CD4-positive, alpha-beta T cell treated with Interleukin-15 for 1 hour (primary cell): ENCODE data around the gene ANO3.

Source experiments
- DNase-seq: peaks from one replicate; pipeline ENCODE4 v3.0.0-alpha.2; 2020

ANO3 gene

DNA sequence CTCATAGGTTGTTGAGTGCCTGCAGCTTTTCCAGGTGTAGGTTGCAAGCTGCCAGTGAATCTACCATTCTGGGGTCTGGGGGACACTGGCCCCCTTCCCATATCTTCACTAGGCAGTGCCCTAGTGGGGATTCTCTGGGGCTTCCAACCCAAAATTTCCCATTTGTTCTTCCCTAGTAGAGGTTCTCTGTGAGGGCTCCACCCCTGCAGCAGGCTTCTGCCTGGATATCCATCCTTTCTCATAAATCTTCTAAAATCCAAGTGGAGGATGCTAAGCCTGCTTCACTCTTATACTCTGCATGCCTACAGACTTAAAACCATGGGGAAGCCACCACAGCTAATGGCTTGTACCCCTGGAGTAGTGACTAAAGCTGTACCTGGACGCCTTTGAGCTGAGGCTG is 33.4 kb downstream of the ANO3 start:
- no peak for DNase-seq

- DNase-seq = no peak
These were observed 45.7 kb downstream of the ANO3 start for GRCh38 chr11:26377619-26378018.

DNA sequence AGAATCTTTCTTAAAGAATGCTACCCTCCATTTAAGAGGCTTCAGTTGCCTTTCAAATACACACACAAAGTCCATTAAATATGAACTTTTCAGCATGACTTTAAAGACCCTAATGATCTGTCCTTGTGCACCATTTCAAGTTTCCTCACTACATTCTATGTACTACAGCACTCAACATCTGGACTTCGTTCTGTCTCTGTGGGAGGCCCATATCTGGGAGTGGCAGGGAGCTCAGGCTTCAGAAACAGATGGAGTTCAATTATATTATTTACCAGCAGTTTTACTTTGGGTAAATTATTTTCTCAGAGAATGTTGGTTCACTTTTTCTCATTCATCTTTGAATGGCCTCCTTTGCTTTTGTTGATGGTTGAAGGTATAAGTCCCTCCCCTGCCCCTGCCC is 67.4 kb downstream of the ANO3 start:
- DNase-seq = no peak

DNA sequence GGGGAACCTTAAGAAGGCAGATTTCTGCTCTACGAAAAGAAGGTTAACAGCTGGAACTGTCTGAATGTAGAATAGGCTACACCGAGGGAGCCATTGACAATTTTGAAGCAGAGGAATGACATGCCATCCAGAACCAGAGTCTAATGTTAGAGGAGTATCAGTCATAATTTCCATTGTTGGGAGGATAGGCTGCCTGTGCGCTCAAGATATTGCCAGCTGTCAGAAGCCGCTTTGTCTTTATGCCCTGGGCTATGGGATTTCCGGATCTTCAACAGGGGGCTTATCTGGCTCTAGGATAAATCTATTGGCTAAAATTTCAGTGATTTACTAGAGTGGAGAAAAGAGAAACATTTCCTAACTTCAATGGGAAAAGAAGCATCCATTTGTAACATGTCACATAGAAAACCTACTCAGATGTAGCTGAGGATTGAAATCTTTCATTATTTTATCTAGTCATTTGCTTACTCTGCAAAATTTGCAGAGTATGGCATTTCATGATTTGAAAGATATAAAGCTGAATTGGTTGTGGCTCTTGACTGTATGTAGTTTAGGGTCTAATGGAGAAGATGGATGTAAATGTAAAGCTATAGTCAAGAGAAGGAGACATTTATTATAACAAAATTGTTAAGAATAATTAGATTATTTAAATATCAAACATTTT is 78.9 kb downstream of the ANO3 start:
- no peak for DNase-seq

DNA sequence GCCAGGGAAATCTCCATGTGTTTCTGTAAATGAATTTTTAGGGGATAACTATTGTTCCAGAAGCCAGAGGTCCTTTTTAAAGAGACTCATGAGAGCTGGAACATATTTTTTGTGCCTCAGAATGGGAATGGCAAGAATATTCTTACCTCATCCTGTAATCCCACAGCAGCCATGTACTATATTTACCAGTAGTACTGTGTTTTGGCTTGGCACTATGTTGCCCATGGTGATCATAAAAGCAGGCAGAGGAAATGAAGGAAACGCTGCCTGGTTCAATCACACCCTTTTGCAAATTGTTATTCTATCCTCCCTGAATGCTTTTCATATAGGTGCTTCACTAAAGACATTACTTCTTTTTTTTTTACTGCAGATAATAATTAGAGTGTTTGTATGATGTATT is 81.0 kb downstream of the ANO3 start:
- no peak for DNase-seq

- no peak for DNase-seq
These were observed 86.5 kb downstream of the ANO3 start for GRCh38 chr11:26418386-26418912.

- DNase-seq = no peak
These were observed 88.4 kb downstream of the ANO3 start for GRCh38 chr11:26420331-26420730.

DNA sequence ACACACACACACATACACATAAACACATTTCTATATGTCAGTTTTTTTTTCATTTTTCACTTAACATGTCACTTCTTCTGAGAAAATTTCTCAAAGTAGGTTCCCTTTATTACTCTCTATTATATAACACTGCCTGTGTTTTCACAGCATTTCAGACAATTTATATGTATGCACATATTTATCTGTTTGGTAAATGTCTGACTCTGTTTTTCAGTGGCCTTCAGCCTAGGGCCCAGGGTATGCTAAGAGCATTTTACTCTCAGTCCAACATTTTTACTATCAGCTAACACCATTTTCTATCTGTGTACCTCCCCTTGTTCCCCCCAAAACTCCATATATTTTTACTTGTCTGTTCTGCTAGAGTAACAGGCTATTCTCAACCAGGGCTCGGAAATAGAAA is 92.3 kb downstream of the ANO3 start:
- no peak for DNase-seq

DNA sequence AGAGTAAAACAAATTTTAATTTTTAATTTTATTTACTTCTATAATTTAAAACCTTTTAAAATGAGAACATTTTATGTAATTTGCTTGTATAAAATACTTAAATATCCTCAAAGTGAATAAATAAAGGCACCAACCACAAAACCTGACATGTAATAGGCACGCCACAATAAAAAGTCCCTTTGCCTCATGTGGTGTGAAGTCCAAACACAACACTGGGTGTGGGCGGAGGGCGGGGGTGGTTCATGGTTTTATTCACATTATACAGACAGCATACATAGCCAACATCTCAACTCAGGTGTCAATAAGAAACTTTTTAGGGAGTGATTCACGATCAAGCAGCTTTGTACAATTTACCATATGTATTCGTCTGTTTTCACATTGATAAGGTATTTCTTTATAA is 107.9 kb downstream of the ANO3 start:
- no peak for DNase-seq

DNA sequence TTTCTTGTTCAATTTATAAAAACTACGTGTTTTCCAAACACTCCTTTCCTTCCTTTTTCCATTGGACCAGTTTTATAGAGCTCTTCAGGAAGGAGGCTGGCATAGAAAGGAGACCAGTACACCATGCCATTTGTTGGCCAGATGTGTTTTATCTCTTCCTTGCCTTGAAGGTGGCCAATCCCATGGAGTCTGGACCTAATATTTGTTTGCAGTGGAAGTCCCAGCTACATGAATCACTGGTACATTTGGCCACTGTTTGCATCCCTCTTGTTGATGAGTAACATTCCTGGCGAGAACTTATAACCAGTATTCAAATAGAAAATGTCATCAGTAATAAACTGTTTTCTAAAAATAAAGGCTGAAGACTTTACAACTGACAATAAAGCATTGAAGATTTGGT is 110.2 kb downstream of the ANO3 start:
- DNase-seq = no peak

- DNase-seq = no peak
These were observed 111.7 kb downstream of the ANO3 start for GRCh38 chr11:26443617-26444016.

DNA sequence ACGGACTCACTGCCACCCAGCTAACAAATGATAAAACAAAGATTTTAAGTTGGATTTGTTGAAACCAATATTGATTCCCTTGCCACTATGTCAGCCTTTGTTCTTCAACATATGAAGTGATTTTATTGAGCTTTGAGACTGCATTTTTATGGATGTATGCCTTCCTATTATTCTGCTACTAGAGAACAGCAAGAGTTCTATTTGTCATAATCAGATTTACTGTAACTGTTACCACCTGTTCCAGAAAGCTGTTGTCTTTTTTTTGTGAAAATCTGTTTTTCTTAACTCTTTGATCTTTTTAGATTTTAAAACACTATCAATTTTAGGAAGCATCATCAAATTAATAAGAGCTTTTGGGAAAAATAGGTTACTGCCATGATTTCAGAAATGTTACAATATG is 125.7 kb downstream of the ANO3 start:
- no peak for DNase-seq

GRCh38 chr11:26465274-26465673 is 133.3 kb downstream of the ANO3 start:
- DNase-seq = no peak

DNA sequence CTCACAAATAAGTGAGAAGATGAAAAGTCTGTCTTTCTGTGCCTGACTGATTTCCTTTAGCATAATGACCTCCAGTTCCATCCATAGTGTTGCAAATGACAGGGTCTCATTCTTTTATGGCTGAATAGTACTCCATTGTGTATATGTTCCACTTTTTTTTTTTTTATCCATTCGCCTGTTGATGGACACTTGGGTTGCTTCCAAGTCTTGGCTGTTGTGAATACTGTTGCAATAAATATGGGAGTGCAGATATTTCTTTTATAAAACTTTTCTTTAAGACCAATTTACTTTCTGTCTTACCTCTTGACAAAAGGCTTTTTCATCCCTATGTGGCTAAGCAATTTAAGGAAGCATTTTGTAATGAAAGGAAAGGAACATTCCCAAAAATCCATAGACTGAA is 135.6 kb downstream of the ANO3 start:
- no peak for DNase-seq

GRCh38 chr11:26470992-26471391 is 139.1 kb downstream of the ANO3 start:
- DNase-seq = no peak

DNA sequence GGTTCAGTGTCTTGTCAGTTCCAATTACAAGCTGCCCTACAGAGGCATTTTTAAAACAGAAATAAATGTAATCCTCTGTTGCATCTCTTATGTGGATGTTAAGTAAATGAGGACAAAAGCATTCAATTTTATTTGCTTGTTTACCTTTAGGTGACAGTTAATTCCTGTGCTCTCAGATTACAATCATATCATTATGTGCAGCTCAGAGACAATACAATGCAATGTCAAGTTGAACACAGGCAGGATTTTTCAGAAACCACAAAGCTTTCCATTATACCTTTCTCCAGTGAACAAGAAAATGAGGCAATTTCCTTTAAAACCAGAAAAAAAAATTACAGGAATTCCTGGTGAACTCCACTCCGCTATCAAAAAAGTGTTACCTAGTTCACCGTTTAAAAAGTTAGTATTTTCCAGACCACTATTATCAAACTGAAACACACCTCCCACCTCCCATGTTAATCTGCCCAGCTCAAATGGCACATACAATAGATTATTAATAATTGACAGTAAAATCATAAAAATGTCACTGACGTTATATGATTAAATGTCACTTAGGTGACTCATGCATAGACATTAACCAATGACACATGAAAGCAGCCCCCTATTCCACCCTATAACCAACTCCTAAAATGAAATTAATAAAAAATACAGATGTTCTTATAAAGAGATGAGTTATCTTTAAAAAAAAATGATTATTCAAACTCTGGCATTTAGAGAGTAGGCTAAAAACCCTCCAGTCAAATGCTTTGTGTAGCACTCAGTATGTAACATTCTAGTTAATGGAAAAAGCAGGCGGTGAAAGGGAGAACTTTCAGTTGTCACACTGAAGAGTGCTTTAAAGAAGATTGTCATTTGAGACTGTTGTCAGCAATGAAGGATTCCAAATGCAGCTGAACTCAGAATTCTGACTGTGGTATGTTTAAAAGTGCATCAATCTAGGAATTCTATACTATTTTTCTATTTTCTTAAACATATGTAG is 141.6 kb downstream of the ANO3 start:
- DNase-seq = no peak

DNA sequence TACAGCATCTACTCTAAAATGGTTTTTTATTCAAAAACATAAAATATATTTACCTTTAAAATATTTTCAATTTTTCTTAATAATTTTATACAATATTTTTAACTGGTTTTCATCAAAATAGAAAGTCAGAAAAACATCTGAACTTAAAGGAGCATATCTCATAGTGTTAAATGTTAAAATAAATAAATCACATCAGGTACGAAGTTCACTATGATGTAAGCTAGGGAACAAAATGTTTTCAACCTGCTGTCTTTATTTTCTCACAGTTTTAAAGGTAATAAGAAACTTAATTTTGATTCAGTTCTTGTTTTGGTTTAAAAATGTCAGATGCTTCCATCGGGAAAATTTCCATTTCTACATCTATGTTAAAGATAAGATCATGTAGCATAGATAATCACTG is 142.5 kb downstream of the ANO3 start:
- no peak for DNase-seq

- DNase-seq = no peak
These were observed 145.5 kb downstream of the ANO3 start for GRCh38 chr11:26477396-26477795.

GRCh38 chr11:26478710-26479109 is 146.8 kb downstream of the ANO3 start:
- no peak for DNase-seq

- no peak for DNase-seq
These were observed 148.1 kb downstream of the ANO3 start for GRCh38 chr11:26480041-26480440.

GRCh38 chr11:26483108-26483507 is 151.2 kb downstream of the ANO3 start:
- no peak for DNase-seq

DNA sequence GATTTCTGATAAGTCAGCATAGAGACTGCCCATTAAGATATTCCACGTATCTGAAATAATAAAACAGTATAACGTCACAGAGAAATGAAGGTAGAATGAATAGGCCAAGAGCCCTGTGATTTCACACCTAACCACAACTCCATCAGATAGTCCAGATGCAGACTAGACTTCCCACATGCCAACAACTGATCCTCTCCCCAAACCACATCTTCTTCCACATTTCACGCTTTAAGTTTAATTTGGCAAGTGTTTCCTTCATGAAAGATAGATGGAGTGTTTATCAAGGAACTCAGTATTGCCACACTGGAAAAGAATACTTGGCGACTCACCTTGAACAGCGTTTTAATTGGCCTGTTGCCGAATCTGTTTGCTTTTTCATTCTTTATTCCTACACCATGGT is 158.6 kb downstream of the ANO3 start:
- DNase-seq = no peak

- DNase-seq = no peak
These were observed 161.7 kb downstream of the ANO3 start for GRCh38 chr11:26493616-26494015.

DNA sequence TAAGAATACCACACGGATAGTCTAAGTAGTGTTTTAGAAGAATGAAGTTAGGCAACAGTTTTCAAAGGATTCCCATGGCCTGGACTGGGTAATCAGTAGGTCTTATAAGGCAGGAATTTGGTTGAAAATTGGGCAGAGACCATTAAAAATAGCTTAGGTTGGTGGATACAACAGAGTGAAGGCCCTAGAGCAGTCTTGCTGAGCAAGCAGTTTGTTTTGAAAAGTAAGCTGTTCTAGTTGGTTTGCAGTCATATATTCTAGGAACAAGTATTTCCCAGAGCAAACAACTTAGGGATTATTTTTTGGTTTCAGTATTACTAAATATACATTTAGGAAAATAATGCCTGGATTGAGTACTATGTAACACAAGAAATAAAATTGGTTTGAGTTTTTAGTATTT is 175.3 kb downstream of the ANO3 start:
- no peak for DNase-seq
